IMR-90 (cell line): ENCODE measurements around the gene TEX22.

ENCODE experiments used
- BHLHE40 ChIP-seq: fragments of 150-350 bp; IDR thresholded peaks from 2 replicates; pipeline ENCODE4 v1.6.1; 2016; ENCODE audit warnings: mild to moderate bottlenecking, low read depth, low read length
- CEBPB ChIP-seq: IDR thresholded peaks from 2 replicates; pipeline ENCODE4 v1.6.1; 2012; ENCODE audit warnings: low read depth, low read length, improper control_type of control experiment
- ELK1 ChIP-seq: fragments of 150-350 bp; IDR thresholded peaks from 2 replicates; pipeline ENCODE4 v1.6.1; 2016; ENCODE audit warnings: low read depth, mild to moderate bottlenecking, low read length, moderate library complexity, borderline replicate concordance
- FOS ChIP-seq: fragments of 150-350 bp; IDR thresholded peaks from 2 replicates; pipeline ENCODE4 v1.6.1; 2016; ENCODE audit warnings: low read depth, low read length
- MAFK ChIP-seq: IDR thresholded peaks from 2 replicates; pipeline ENCODE4 v1.6.1; 2012; ENCODE audit warnings: low read depth, low read length, improper control_type of control experiment
- POLR2A ChIP-seq: IDR thresholded peaks from 2 replicates; pipeline ENCODE4 v1.6.1; 2012; ENCODE audit warnings: mild to moderate bottlenecking, low read depth, low read length
- RAD21 ChIP-seq: IDR thresholded peaks from 2 replicates; pipeline ENCODE4 v1.6.1; 2012; ENCODE audit warnings: low read length, improper control_type of control experiment
- RFX5 ChIP-seq: IDR thresholded peaks from 2 replicates; pipeline ENCODE4 v1.8.0; 2012; ENCODE audit warnings: low read depth, mild to moderate bottlenecking, low read length, moderate library complexity
- SMC3 ChIP-seq: fragments of 150-350 bp; IDR thresholded peaks from 2 replicates; pipeline ENCODE4 v1.6.1; 2016; ENCODE audit warnings: low read depth, mild to moderate bottlenecking, antibody characterized with exemption, low read length, moderate library complexity
- TF ChIP-seq, protein P1 (sequence below): conservative IDR thresholded peaks from 2 replicates; pipeline ENCODE4 v1.5.1; 2012; ENCODE audit warnings: mild to moderate bottlenecking, low read depth, low read length, improper control_type of control experiment
- TF ChIP-seq, protein P2 (sequence below): fragments of 150-350 bp; IDR thresholded peaks from 2 replicates; pipeline ENCODE4 v1.6.1; 2017; ENCODE audit warnings: mild to moderate bottlenecking, antibody characterized with exemption, low read length, low read depth

- TF ChIP-seq, protein P1, sequence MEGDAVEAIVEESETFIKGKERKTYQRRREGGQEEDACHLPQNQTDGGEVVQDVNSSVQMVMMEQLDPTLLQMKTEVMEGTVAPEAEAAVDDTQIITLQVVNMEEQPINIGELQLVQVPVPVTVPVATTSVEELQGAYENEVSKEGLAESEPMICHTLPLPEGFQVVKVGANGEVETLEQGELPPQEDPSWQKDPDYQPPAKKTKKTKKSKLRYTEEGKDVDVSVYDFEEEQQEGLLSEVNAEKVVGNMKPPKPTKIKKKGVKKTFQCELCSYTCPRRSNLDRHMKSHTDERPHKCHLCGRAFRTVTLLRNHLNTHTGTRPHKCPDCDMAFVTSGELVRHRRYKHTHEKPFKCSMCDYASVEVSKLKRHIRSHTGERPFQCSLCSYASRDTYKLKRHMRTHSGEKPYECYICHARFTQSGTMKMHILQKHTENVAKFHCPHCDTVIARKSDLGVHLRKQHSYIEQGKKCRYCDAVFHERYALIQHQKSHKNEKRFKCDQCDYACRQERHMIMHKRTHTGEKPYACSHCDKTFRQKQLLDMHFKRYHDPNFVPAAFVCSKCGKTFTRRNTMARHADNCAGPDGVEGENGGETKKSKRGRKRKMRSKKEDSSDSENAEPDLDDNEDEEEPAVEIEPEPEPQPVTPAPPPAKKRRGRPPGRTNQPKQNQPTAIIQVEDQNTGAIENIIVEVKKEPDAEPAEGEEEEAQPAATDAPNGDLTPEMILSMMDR, result no peak
- TF ChIP-seq SMC3, result no peak
- TF ChIP-seq CEBPB, result no peak
- no peak for TF ChIP-seq RAD21
- no peak for TF ChIP-seq ELK1
- TF ChIP-seq, protein P2, sequence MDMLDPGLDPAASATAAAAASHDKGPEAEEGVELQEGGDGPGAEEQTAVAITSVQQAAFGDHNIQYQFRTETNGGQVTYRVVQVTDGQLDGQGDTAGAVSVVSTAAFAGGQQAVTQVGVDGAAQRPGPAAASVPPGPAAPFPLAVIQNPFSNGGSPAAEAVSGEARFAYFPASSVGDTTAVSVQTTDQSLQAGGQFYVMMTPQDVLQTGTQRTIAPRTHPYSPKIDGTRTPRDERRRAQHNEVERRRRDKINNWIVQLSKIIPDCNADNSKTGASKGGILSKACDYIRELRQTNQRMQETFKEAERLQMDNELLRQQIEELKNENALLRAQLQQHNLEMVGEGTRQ, result no peak
- no peak for TF ChIP-seq POLR2A
- no peak for TF ChIP-seq BHLHE40
- TF ChIP-seq FOS, result no peak
- no peak for TF ChIP-seq MAFK
- TF ChIP-seq RFX5, result no peak
Observed at GRCh38 chr14:105376521-105377440, 21.6 kb upstream of the TEX22 start.
